IPS-15b (cell line): ENCODE data around the gene PER2.

Source experiments
- H3K27me3 ChIP-seq: one replicate; pipeline ENCODE4 v1.6.1; 2013; ENCODE audit warnings: low read length; ENCODE audit not compliant: control insufficient read depth, insufficient read depth
- H3K36me3 ChIP-seq: one replicate; pipeline ENCODE4 v1.6.1; 2013; ENCODE audit warnings: low read length; ENCODE audit not compliant: control insufficient read depth, insufficient read depth
- H3K4me1 ChIP-seq: one replicate; pipeline ENCODE4 v1.6.1; 2013; ENCODE audit warnings: mild to moderate bottlenecking, low read length; ENCODE audit not compliant: control insufficient read depth, insufficient read depth
- H3K4me3 ChIP-seq: one replicate; pipeline ENCODE4 v1.5.1; 2013; ENCODE audit warnings: low read depth, low read length
- H3K9ac ChIP-seq: one replicate; pipeline ENCODE4 v1.6.1; 2013; ENCODE audit warnings: low read depth, mild to moderate bottlenecking, low read length
- H3K9me3 ChIP-seq: one replicate; pipeline ENCODE4 v1.6.1; 2013; ENCODE audit warnings: mild to moderate bottlenecking, low read length; ENCODE audit not compliant: control insufficient read depth, insufficient read depth

Gene PER2

GRCh38 chr2:238306672-238306998 lies 18.2 kb upstream of the PER2 start:
- Histone ChIP-seq H3K36me3 (no peaks in the 10 kb centered on the region), H3K9me3 (no peaks in the 10 kb centered on the region), H3K4me1 (peaks cover 2% of the 10 kb centered on the region), H3K4me3 (no peak overlapping the region), H3K27me3 (no peaks in the 10 kb centered on the region), H3K9ac (no peak overlapping the region)

DNA sequence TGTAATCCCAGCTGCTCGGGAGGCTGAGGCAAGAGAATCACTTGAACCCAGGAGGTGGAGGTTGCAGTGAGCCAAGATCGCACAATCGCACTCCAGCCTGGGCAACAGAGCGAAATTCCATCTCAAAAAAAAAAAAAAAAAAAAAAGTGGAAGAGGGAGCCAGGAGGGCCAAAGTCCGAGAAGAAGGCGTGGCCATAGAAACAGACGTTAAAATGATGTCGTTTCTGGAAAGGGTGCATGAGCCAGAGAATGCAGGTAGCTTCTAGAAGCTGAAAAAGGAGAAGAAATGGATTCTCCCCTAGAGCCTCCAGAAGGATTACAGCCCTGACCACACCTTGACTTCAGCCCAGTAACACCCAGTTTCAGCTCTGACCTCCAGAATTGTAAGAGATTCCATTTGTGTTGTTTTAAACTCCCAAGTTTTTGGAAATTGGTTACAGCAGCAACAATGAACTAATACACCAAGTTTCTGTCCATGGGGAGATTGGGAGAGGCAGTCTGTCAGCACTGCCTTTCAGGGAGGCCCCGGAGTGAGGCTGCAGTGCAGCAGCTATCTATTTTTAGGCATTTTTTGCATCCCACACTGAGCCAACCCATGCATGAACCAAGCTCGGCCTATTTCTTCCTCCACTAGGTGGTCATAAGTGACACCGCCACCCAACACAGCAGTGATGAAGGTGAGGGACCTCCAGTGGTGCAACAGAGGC lies 17.7 kb upstream of the PER2 start:
- no peak overlapping the region for H3K4me3 ChIP-seq
- H3K27me3 ChIP-seq = no peaks in the 10 kb centered on the region
- H3K9ac ChIP-seq = no peak overlapping the region
- H3K36me3 ChIP-seq = no peaks in the 10 kb centered on the region
- peaks cover 2% of the 10 kb centered on the region for H3K4me1 ChIP-seq
- no peaks in the 10 kb centered on the region for H3K9me3 ChIP-seq

DNA sequence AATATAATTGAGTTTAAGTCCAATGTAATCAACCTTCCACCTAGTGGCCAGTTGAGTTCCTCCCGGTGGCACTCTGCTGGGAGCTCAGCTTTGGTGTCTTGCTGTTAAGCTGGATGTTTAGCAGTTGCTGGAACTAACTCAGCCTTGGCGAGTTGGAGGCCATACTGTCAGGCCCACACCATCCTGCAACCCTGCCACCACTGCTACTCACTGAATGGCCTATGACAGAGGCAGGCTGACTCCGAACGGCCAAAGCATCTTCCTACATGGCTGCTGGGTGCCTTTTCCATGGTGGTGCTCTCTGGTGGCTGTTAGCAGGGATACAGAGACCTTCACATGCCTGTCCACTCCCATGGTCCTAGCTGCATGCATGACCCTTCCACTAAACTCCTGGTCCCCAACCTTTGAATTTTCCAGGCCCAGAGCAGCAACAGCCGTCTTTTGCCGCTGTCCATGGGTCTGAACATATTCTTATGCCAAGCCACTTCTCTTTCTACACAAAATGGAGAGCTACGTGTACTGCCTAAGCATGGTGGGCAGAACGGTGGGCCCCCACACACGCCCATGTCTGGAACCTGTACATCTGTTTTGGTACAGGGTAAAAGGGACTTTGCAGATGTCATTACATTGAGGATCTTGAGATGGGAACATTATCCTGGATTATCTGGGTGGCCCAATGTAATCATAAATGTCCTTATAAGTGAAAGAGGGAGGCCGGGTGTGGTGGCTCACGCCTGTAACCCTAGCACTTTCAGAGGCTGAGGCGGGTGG lies 16.9 kb upstream of the PER2 start:
- Histone ChIP-seq H3K27me3 (no peaks in the 10 kb centered on the region), H3K4me1 (peaks cover 2% of the 10 kb centered on the region), H3K36me3 (no peaks in the 10 kb centered on the region), H3K4me3 (no peak overlapping the region), H3K9ac (no peak overlapping the region), H3K9me3 (no peaks in the 10 kb centered on the region)

- no peaks in the 10 kb centered on the region for H3K27me3 ChIP-seq
- H3K4me3 ChIP-seq = no peak overlapping the region
- H3K9ac ChIP-seq = no peak overlapping the region
- H3K4me1 ChIP-seq = peaks cover 2% of the 10 kb centered on the region
- no peaks in the 10 kb centered on the region for H3K9me3 ChIP-seq
- H3K36me3 ChIP-seq = no peaks in the 10 kb centered on the region
Observed at GRCh38 chr2:238304116-238304515, 15.7 kb upstream of the PER2 start.

- Histone ChIP-seq H3K36me3 (no peaks in the 10 kb centered on the region), H3K9me3 (no peaks in the 10 kb centered on the region), H3K4me3 (no peak overlapping the region), H3K9ac (no peak overlapping the region), H3K27me3 (no peaks in the 10 kb centered on the region), H3K4me1 (peaks cover 2% of the 10 kb centered on the region)
Observed at GRCh38 chr2:238302751-238303150, 14.3 kb upstream of the PER2 start.

GRCh38 chr2:238302087-238302486 lies 13.7 kb upstream of the PER2 start:
- Histone ChIP-seq H3K4me1 (peaks cover 2% of the 10 kb centered on the region), H3K4me3 (no peak overlapping the region), H3K27me3 (no peaks in the 10 kb centered on the region), H3K36me3 (no peaks in the 10 kb centered on the region), H3K9me3 (no peaks in the 10 kb centered on the region), H3K9ac (no peak overlapping the region)

DNA sequence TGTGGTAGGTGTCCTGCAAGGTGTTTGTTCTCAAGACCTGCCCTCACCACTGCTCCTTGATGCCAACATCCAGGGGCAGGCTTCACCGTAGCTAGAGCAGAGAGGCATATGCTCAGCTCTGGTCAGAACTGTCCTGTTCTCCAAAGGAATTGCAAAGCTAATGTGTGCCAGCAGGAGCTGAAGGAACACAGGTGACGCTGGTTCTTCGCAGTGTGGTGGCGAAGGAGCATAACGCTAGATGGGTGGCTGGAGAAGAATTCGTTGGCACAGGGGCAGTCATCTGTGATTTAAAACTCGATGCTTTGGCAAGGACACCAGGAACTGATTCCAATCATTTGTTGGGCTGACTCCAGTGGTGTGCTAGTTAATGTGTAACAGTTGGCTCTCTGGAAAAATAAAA lies 11.4 kb upstream of the PER2 start:
- Histone ChIP-seq H3K9me3 (no peaks in the 10 kb centered on the region), H3K4me3 (no peak overlapping the region), H3K27me3 (no peaks in the 10 kb centered on the region), H3K9ac (no peak overlapping the region), H3K4me1 (peaks cover 2% of the 10 kb centered on the region), H3K36me3 (no peaks in the 10 kb centered on the region)

DNA sequence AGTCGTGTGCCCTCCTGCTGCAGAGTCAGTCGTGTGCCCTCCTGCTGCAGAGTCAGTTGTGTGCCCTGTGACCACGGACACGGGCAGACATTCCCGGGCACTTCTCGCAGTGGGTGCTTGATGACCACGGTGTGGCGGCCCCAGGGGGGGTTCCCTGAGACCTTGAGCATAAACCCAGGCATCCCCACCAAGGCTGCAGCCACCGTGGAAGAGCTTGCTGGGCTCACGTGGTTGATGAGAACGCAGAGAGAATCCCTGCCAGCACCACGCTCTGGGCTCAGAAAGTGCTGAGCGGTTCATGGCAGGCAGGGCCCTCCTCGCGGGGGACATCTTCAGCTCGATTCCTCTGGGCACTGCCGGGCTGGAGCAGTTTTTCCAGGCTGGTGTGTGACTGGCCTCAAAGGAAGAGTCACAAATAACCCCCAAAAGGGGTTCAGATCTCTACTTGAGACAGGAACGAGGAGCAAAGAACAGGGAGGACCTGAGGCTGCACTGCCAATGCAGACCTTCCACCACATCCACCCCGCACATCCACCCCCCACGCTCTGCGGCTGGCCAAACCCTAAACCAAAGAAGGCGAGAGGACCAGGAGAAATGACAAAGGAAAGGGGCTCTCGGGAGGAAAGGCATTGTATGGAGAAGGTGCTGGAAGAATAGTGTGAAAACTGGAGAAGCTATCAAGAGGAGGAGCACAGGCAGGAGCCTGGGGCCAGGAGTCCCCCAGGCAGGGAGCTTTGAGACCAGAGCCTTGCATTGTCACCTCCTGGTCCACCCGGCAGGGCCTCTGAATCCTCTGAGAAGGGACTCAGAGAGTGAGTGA lies 8.4 kb upstream of the PER2 start:
- H3K9me3 ChIP-seq = no peaks in the 10 kb centered on the region
- no peak overlapping the region for H3K9ac ChIP-seq
- no peaks in the 10 kb centered on the region for H3K4me1 ChIP-seq
- H3K36me3 ChIP-seq = no peaks in the 10 kb centered on the region
- no peak overlapping the region for H3K4me3 ChIP-seq
- no peaks in the 10 kb centered on the region for H3K27me3 ChIP-seq

GRCh38 chr2:238295144-238296112 lies 7.0 kb upstream of the PER2 start:
- H3K9ac ChIP-seq = no peak overlapping the region
- H3K4me3 ChIP-seq = no peak overlapping the region
- H3K4me1 ChIP-seq = peaks cover 4% of the 10 kb centered on the region
- no peaks in the 10 kb centered on the region for H3K9me3 ChIP-seq
- no peaks in the 10 kb centered on the region for H3K36me3 ChIP-seq
- H3K27me3 ChIP-seq = no peaks in the 10 kb centered on the region

DNA sequence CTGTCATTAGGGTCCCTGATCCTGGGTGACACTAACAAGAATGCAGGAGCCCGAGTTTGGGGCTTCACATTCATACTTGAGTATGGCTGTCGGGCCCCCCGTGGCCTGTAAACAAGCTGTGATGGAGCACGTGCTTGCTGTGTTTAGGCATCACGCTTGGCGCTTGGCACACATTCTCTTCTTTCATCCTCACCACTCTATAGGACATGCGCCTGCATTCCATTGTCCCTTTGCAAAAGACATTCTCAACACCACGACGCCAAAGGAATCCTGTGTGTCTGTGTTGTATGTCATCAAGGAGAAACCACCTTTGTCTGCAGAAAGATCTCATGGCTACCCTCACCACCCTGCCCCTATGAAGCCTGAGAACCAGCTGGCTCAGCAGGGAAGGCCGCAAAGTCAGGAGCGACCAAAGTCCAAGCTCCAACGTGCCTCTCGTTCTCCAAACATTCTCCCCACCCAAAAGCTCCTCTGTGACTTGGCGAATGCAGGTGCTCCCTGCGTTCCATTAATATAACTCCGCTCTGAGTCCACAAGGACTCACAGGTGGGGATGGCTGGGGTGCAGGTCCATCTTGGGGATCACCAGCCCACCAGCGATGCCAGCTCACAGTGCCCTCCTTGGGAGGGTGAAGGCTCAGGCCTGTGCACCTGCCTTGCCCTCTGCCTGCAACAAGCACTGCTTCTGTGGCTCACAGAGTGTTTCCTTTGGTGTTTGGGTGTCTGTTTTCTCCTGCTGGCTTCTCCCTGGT lies 6.2 kb upstream of the PER2 start:
- Histone ChIP-seq H3K4me3 (no peak overlapping the region), H3K36me3 (no peaks in the 10 kb centered on the region), H3K4me1 (peaks cover 12% of the 10 kb centered on the region), H3K9ac (no peak overlapping the region), H3K27me3 (peaks cover 4% of the 10 kb centered on the region), H3K9me3 (no peaks in the 10 kb centered on the region)

DNA sequence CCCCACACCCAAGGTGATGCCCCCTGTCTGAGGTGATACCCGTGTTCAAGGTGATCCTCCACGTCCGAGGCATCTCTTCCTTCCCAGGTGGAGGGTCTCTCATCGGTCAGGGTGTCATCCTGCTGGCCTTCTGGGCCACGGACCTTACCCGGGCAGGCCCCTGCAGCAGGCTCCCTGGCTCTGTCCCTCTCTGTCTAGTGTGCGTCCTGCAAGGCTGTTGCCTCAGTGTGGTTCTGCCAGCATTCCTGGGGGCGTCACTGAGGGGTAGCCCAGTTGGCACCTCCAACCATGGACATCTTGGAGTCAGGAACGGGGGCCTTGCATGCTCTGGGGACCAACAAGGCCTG lies 5.6 kb upstream of the PER2 start:
- H3K4me1 ChIP-seq = peaks cover 12% of the 10 kb centered on the region
- no peaks in the 10 kb centered on the region for H3K36me3 ChIP-seq
- no peak overlapping the region for H3K9ac ChIP-seq
- no peaks in the 10 kb centered on the region for H3K9me3 ChIP-seq
- no peak overlapping the region for H3K4me3 ChIP-seq
- H3K27me3 ChIP-seq = peaks cover 4% of the 10 kb centered on the region
